Anterior cingulate cortex (tissue), 58 donors: ENCODE measurements around the gene VSIG4.
"Not testable (repeated sequence)": the region's sequence is repeated elsewhere in the genome, so short reads cannot be mapped to it uniquely, and the experiment has no call there.

Experiments
- DNase-seq, 58 donors: peaks; one replicate each; lab custom pipeline; 2025; lab: John Stamatoyannopoulos, UW

VSIG4 gene

DNA sequence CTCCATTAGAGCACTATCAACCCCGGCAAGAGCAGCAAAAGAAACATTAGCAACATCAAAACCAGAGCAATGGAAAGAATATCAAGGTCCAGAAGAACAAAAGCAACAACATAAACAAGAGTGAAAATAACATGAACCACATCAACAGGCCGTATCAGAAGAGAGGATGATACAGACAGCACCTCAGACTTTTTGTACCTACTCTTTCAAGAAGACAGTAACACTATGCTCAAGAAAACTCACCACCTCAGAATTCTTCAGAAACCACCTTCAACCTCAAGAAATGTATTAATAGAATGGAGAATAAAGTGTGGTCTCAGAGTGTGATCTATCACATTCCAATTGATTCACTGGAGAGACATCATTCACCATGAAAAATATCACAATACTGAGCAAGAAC lies 46.5 kb downstream of the VSIG4 start:
- DNase-seq, result no peak

GRCh38 chrX:65990702-65991101 lies 49.2 kb downstream of the VSIG4 start:
- no peak for DNase-seq

- no peak for DNase-seq
These were observed 52.1 kb downstream of the VSIG4 start for GRCh38 chrX:65987811-65988210.

DNA sequence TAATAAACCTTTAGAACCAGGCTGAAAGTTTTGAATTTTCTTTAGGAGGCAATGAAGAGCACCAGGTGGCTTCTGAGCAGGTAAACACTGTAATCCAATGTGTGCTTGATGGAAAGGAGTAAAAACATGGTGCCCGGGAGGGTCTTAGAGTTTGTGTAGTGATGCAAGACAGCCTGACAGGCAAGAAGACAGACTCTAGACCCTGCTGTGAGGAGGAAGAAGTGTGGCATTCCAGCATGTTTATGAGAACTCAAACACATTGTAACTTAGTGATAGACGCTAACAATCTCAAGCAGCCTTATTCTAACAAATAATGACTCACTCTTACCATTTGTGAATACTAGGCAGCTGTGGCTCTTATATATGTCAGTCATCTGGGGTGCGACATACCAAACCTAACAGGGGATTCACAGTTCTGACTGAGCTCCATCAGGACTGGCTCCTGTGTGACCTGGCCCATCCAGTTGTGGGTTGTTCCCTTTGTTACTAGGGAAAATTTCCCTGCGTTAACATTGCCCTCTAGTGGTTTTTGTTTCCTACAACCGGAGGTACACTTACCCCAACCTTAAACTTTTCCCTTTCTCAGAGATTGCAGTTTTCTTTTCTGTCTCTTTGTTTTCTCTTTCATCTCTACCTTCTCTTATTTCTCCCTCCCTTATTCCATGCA lies 53.8 kb downstream of the VSIG4 start:
- peak in 4 of 58 donors; percentile 0 to 3 (median 0) for DNase-seq

DNA sequence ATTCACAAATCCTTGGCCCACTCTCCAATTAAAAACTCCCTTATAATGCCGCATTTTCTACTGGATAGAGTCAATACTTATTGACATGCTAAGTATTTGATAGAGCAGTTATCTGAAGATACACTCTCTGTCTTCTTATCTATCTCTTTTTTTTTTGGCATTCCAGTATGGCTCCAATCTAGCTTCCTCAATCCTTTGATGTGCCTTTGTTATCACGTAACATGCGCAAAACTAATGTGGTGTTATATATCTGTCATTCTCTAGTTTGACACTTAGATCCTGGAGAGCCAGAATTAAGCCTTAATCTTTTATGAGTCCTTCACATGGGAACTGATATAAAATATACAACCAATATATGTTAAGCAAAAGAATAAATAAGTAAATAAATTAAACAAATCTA lies 54.7 kb downstream of the VSIG4 start:
- no peak for DNase-seq

DNA sequence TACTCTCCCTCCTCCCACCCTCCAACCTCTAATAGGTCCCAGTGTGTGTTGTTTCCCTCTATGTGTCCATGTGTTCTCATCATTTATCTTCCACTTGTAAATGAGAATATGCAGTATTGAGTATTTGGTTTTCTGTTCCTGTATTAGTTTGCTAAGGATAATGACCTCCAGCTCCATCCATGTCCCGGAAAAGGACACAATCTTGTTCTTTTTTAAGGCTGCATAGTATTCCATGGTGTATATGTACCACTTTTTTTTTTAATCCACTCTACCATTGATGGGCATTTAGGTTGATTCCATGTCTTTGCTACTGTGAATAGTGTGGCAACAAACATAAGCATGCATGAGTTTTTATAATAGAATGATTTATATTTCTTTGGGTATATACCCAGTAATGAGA lies 62.7 kb downstream of the VSIG4 start:
- not testable (repeated sequence) for DNase-seq

DNA sequence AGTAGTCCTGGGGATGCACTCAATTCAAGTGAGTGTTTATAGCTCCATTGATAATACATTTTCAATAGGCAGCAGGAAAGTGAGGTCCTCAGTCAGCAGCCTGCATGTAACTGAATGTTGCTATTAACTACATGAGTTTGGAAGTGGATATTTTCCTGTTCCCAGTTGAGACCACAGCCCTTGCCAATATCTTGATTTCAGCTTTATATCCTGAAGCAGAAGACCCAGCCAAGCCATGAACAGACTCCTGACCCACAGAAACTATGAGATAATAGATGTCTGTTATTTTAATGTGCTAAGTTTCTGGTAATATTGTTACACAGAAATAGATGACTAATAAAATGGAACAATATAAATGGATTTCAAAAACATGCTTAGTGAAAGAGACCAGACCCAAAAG lies 63.7 kb downstream of the VSIG4 start:
- no peak for DNase-seq

- not testable (repeated sequence) for DNase-seq
These were observed 64.6 kb downstream of the VSIG4 start for GRCh38 chrX:65975161-65975751.
